ENCODE data around the gene HAUS8. TPM values are rescaled to one million over a fixed set of nuclear protein-coding genes. Genes with fewer than 3 reads are reported as not detected.

Gene HAUS8
- polyA plus RNA-seq, 2 donors: 7.8 to 9.3 TPM

DNA sequence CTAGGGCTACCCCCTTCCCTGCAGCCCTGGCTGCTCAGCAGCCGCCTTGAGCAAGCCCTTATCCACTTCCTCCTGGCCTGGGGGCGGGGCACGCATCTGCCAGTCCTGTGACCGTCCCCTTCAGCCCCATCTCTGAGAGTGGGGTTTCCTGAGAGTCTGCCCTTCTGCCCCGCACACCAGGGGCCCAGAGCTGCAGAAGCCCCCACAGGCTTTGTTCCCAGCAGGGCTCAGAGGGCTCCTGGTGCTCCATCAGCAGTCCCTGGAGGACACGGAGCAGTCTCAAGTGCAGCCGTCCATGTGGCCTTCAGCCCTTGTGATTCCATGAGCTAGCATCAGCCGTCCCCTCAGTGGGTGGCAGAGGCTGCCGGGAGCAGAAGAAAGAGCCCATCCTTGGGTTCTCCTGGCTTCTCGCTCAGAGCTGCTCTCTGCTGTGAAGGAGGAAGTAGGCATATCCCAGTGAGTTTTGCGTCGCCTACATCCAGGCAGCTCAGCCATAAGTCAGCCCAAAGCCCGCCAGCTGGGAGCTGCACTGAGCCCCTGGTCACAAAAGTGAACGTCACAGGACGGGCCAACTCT lies 16.6 kb upstream of the HAUS8 start:
- WGBS, 2 donors: 75 to 77% methylated on average over 15 of the region's 15 CpGs
- no peaks in the 10 kb centered on the region for H3K9me3 ChIP-seq (ENCODE audit: control insufficient read depth in 2 of 2, insufficient read depth in 1 of 2, low read depth in 1 of 2, low read length in 1 of 2)
- no peak overlapping the region for H3K27ac ChIP-seq (ENCODE audit: low read depth in 2 of 2, low read length in 1 of 2)
- no peak overlapping the region for H3K4me3 ChIP-seq (ENCODE audit: low read depth in 1 of 2, low read length in 2 of 2)
- H3K27me3 ChIP-seq (ENCODE audit: control insufficient read depth in 1 of 2, insufficient read depth in 2 of 2, low read length in 2 of 2): no peaks in the 10 kb centered on the region
- H3K4me1 ChIP-seq (ENCODE audit: control insufficient read depth in 2 of 2, insufficient read depth in 2 of 2, low read length in 1 of 2): peaks cover 2 to 5% of the 10 kb centered on the region in 2 donors
- no peaks in the 10 kb centered on the region for H3K36me3 ChIP-seq (ENCODE audit: control insufficient read depth in 2 of 2, insufficient read depth in 2 of 2, low read length in 1 of 2)

DNA sequence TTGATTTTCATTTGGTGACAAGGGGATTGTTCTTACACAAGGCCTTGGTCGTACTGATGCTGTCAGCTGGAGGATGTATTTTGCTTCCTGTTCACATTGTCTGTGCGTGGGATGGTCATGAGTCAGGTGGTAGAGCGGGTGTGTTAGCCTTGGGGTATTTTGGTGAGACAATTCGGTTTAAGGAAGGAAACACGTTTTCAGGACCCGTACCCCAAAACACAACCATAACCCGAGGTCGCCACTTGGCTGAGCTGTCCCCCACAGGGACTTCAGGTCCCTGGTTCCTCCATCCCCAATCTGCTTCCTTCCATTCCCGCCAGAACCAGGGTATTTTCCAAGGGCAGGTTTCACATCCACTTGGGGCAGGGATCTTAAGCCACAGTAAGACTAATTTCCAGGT lies 15.3 kb upstream of the HAUS8 start:
- no peak overlapping the region for H3K4me3 ChIP-seq (ENCODE audit: low read depth in 1 of 2, low read length in 2 of 2)
- WGBS, 2 donors: 71 to 78% methylated on average over 9 of the region's 9 CpGs
- H3K36me3 ChIP-seq (ENCODE audit: control insufficient read depth in 2 of 2, insufficient read depth in 2 of 2, low read length in 1 of 2): no peaks in the 10 kb centered on the region
- H3K9me3 ChIP-seq (ENCODE audit: control insufficient read depth in 2 of 2, insufficient read depth in 1 of 2, low read depth in 1 of 2, low read length in 1 of 2): no peaks in the 10 kb centered on the region
- H3K4me1 ChIP-seq (ENCODE audit: control insufficient read depth in 2 of 2, insufficient read depth in 2 of 2, low read length in 1 of 2): peaks cover 2 to 5% of the 10 kb centered on the region in 2 donors
- H3K27me3 ChIP-seq (ENCODE audit: control insufficient read depth in 1 of 2, insufficient read depth in 2 of 2, low read length in 2 of 2): no peaks in the 10 kb centered on the region
- no peak overlapping the region for H3K27ac ChIP-seq (ENCODE audit: low read depth in 2 of 2, low read length in 1 of 2)

DNA sequence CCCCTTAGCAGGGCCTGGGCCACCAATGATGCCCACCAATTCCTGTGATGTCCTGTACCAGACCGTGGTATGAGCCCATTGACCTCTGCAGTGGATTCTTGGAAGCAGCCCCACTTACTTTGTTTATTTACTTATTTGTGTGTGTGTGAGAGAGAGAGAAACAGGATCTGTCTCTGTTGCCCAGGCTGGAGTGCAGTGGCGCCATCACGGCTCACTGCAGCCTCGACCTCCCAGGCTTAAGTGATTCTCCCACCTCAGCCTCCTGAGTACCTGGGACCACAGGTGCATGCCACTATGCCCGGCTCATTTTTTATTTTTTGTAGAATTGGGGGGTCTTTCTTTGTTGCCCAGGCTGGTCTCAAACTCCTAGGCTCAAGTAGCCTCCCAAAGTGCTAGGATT lies 13.3 kb upstream of the HAUS8 start:
- H3K36me3 ChIP-seq (ENCODE audit: control insufficient read depth in 2 of 2, insufficient read depth in 2 of 2, low read length in 1 of 2): peaks cover 0 to 2% of the 10 kb centered on the region in 2 donors
- H3K9me3 ChIP-seq (ENCODE audit: control insufficient read depth in 2 of 2, insufficient read depth in 1 of 2, low read depth in 1 of 2, low read length in 1 of 2): no peaks in the 10 kb centered on the region
- H3K4me3 ChIP-seq (ENCODE audit: low read depth in 1 of 2, low read length in 2 of 2): no peak overlapping the region
- H3K27me3 ChIP-seq (ENCODE audit: control insufficient read depth in 1 of 2, insufficient read depth in 2 of 2, low read length in 2 of 2): no peaks in the 10 kb centered on the region
- 85 to 86% methylated on average over 5 of the region's 5 CpGs for WGBS, 2 donors
- H3K27ac ChIP-seq (ENCODE audit: low read depth in 2 of 2, low read length in 1 of 2): peak overlapping the region; percentile 22 to 46
- peaks cover 2 to 5% of the 10 kb centered on the region in 2 donors for H3K4me1 ChIP-seq (ENCODE audit: control insufficient read depth in 2 of 2, insufficient read depth in 2 of 2, low read length in 1 of 2)

DNA sequence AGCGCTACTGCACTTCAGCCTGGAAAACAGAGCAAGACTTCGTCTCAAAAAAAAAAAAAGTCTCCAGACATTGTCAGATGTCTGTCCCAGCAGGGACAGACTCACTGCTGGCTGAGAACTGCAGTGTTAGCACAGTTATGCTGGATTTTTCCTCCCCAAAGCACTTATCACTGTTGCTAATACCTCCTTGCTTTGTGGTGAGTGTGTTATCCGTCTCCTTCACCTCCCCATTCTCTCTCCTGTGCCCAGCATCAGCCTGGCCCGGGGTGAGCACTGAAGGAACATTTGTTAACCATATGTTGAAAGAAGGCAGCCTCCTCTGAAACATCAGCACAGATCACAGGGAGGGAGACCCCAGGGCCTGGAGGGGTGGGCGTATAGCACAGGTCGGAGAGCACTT lies 11.6 kb upstream of the HAUS8 start:
- H3K27ac ChIP-seq (ENCODE audit: low read depth in 2 of 2, low read length in 1 of 2): no peak overlapping the region
- WGBS, 2 donors: 80 to 82% methylated on average over 6 of the region's 6 CpGs

DNA sequence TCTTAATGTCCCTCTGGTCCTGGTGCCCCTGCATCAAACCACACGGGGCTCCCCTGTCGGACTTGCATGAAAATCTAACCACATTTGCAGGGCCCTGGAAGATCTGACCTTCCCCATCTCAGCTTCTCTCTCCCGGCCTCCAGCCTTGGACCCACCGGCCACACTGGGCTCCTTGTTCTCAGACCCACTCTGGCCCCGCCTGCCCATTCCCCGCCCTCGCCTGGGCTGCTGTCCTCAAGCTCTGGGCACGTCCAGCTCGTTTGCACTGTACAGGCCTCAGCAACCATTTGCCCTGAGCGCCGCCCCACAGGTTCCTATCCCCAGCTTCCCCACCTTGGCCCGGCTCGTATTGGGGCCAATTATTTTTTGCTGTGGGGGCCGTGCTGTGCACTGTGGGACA lies 10.9 kb upstream of the HAUS8 start:
- Histone ChIP-seq H3K27ac (ENCODE audit: low read depth in 2 of 2, low read length in 1 of 2) (no peak overlapping the region), H3K9me3 (ENCODE audit: control insufficient read depth in 2 of 2, insufficient read depth in 1 of 2, low read depth in 1 of 2, low read length in 1 of 2) (no peaks in the 10 kb centered on the region), H3K4me3 (ENCODE audit: low read depth in 1 of 2, low read length in 2 of 2) (no peak overlapping the region), H3K36me3 (ENCODE audit: control insufficient read depth in 2 of 2, insufficient read depth in 2 of 2, low read length in 1 of 2) (peaks cover 0 to 2% of the 10 kb centered on the region in 2 donors), H3K27me3 (ENCODE audit: control insufficient read depth in 1 of 2, insufficient read depth in 2 of 2, low read length in 2 of 2) (no peaks in the 10 kb centered on the region), H3K4me1 (ENCODE audit: control insufficient read depth in 2 of 2, insufficient read depth in 2 of 2, low read length in 1 of 2) (peaks cover 2 to 4% of the 10 kb centered on the region in 2 donors)
- WGBS, 2 donors: 84 to 85% methylated on average over 14 of the region's 14 CpGs

More for the DNA sequence above, 11.6 kb upstream of the HAUS8 start:
- peaks cover 2 to 4% of the 10 kb centered on the region in 2 donors for H3K4me1 ChIP-seq (ENCODE audit: control insufficient read depth in 2 of 2, insufficient read depth in 2 of 2, low read length in 1 of 2)
- H3K36me3 ChIP-seq (ENCODE audit: control insufficient read depth in 2 of 2, insufficient read depth in 2 of 2, low read length in 1 of 2): peaks cover 0 to 2% of the 10 kb centered on the region in 2 donors
- no peaks in the 10 kb centered on the region for H3K9me3 ChIP-seq (ENCODE audit: control insufficient read depth in 2 of 2, insufficient read depth in 1 of 2, low read depth in 1 of 2, low read length in 1 of 2)
- H3K27me3 ChIP-seq (ENCODE audit: control insufficient read depth in 1 of 2, insufficient read depth in 2 of 2, low read length in 2 of 2): no peaks in the 10 kb centered on the region
- no peak overlapping the region for H3K4me3 ChIP-seq (ENCODE audit: low read depth in 1 of 2, low read length in 2 of 2)

DNA sequence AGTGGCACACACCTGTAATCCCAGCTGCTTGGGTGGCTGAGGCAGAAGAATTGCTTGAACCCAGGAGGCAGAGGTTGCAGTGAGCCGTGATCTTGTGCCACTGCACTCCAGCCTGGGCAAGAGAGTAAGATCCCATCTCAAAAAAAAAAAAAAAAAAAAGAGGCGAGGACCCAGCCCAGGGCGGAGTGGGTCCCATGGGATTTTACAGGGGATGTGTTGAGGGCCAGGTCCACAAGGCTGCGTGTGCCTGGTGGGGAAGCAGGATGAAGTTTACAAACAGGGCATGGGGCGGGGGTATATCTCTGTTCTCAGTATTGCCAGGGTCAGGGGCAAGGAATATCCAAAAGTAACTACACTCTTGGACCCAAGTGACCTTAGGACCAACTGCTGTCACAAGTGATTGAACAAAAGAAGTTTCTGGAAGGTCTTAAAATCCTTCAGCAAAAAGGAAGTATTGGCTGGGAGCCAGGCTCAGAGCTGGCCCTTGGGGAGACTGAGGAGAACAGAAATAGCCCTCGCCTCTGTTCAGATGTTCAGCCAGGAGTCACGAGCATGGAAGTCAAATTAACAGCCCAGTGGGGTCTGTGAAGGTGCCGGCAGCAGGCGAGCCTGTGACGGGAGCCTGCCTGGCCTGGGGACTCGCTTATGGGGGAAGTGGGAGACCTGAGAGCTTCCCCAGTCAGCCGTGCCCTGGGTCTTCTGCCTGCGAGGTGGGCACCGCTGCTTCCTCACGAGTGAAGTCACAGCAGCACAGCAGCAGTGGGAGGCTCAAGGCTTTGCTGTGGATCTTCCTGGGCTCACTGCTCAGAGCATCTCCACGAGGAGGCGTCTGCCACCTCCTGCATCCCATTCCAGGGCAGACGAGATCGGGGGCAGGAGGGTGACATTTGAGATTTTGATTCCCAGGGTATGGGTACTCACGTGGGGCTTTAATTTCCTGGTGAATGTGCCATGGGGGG lies 6.7 kb upstream of the HAUS8 start:
- Histone ChIP-seq H3K4me1 (ENCODE audit: control insufficient read depth in 2 of 2, insufficient read depth in 2 of 2, low read length in 1 of 2) (peaks cover 4 to 13% of the 10 kb centered on the region in 2 donors), H3K4me3 (ENCODE audit: low read depth in 1 of 2, low read length in 2 of 2) (no peak overlapping the region), H3K9me3 (ENCODE audit: control insufficient read depth in 2 of 2, insufficient read depth in 1 of 2, low read depth in 1 of 2, low read length in 1 of 2) (no peaks in the 10 kb centered on the region), H3K27ac (ENCODE audit: low read depth in 2 of 2, low read length in 1 of 2) (peak overlapping the region; percentile 5 to 11), H3K36me3 (ENCODE audit: control insufficient read depth in 2 of 2, insufficient read depth in 2 of 2, low read length in 1 of 2) (peaks cover 0 to 2% of the 10 kb centered on the region in 2 donors), H3K27me3 (ENCODE audit: control insufficient read depth in 1 of 2, insufficient read depth in 2 of 2, low read length in 2 of 2) (no peaks in the 10 kb centered on the region)
- WGBS, 2 donors: 69 to 77% methylated on average over 20 of the region's 20 CpGs

DNA sequence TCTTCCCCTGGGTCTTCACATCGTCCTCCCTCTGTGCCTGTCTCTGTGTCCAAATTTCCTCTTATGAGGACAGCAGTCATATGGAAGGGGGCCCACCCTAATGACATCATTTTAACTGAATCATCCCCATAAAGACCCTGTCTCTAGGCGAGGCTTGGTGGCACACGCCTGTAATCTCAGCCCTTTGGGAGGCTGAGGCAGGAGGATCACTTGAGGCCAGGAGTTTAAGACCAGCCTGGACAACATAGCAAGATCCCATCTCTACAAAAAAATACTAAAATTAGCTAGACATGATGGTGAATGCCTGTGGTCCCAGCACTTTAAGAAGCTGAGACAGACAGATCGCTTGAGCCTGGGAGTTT lies 5.2 kb upstream of the HAUS8 start:
- peak overlapping the region; percentile 92 to 97 for H3K27ac ChIP-seq (ENCODE audit: low read depth in 2 of 2, low read length in 1 of 2)
- H3K9me3 ChIP-seq (ENCODE audit: control insufficient read depth in 2 of 2, insufficient read depth in 1 of 2, low read depth in 1 of 2, low read length in 1 of 2): no peaks in the 10 kb centered on the region
- peaks cover 0 to 2% of the 10 kb centered on the region in 2 donors for H3K36me3 ChIP-seq (ENCODE audit: control insufficient read depth in 2 of 2, insufficient read depth in 2 of 2, low read length in 1 of 2)
- H3K4me3 ChIP-seq (ENCODE audit: low read depth in 1 of 2, low read length in 2 of 2): no peak overlapping the region
- H3K4me1 ChIP-seq (ENCODE audit: control insufficient read depth in 2 of 2, insufficient read depth in 2 of 2, low read length in 1 of 2): peaks cover 4 to 16% of the 10 kb centered on the region in 2 donors
- no peaks in the 10 kb centered on the region for H3K27me3 ChIP-seq (ENCODE audit: control insufficient read depth in 1 of 2, insufficient read depth in 2 of 2, low read length in 2 of 2)
- 72 to 90% methylated on average over 4 of the region's 4 CpGs for WGBS, 2 donors

DNA sequence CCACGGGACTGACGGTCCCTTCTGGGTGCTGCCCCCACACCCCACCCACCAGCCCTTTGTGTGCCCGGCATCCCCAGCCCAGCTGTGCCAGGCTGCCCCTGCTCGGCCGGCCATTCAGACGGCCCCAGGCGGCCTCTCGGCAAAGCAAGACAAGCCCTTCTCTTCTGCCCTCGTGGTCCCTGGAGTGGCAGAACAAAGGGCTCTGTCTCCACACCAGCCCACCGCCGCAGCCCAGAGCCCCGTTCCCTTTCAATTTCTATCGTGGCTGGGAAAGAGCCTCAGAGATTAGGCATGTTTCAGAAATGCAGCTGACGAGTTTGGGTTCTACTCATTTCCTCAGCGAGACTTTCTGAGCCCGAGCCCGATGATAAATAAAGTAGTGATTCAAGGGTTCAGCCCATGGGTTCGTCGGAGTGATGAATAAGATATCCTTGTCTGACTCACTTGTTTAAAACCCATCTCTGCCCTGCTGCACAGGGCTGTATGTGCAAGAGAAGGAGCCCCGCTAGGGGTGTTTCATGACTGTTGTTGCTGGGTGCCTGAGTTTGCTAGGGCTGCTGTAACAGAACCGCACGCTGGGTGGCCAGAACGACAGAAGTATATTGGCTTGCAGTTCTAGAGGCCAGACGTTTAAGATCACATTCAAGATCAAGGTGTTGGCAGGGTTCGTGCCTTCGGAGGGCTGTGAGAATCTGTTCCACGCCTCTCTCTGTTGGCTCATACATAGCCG lies 4.6 kb upstream of the HAUS8 start:
- Histone ChIP-seq H3K27me3 (ENCODE audit: control insufficient read depth in 1 of 2, insufficient read depth in 2 of 2, low read length in 2 of 2) (no peaks in the 10 kb centered on the region), H3K27ac (ENCODE audit: low read depth in 2 of 2, low read length in 1 of 2) (peak overlapping the region; percentile 92 to 97), H3K36me3 (ENCODE audit: control insufficient read depth in 2 of 2, insufficient read depth in 2 of 2, low read length in 1 of 2) (no peaks in the 10 kb centered on the region), H3K4me1 (ENCODE audit: control insufficient read depth in 2 of 2, insufficient read depth in 2 of 2, low read length in 1 of 2) (peaks cover 4 to 16% of the 10 kb centered on the region in 2 donors), H3K9me3 (ENCODE audit: control insufficient read depth in 2 of 2, insufficient read depth in 1 of 2, low read depth in 1 of 2, low read length in 1 of 2) (no peaks in the 10 kb centered on the region), H3K4me3 (ENCODE audit: low read depth in 1 of 2, low read length in 2 of 2) (peak overlapping the region; percentile 24 to 43)
- 32 to 41% methylated on average over 28 of the region's 28 CpGs for WGBS, 2 donors

DNA sequence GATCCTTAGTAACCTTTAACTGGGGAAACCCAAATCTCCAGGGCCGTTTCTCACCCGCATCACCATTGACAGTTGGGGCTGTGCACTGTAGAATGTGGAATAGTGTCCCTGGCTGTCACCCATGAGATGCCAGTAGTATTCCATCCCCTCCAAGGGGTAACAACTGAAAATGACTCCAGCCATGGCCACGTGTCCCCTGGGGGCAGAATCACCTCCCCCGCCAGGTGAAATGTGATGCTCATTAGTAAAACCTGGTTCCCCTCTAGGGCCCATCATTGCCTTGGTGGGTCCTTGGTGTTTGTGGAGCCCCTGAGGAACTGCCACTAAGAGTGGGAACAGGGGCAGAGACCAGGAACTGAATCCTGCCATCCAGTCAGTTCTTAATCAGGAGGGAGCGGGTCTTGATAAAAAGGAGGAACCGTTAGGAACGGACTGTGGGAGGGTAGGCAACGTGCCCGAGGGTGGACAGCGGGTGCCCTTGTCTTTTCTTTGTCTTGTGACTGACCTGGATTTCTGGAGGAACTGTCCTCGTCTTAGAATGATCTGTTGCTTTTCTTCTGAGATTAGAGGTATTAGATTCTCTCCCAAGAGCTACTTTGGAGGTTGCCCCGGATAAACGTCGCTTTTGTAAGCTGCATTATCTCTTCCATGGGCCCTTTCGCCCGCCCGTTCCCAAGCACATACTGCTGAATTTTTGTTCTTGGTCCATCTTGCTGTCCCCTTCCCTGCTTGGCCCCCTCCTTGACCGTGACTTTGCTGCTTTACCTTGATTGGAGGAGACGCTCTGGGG lies 3.9 kb upstream of the HAUS8 start:
- peak overlapping the region; percentile 24 to 43 for H3K4me3 ChIP-seq (ENCODE audit: low read depth in 1 of 2, low read length in 2 of 2)
- no peaks in the 10 kb centered on the region for H3K9me3 ChIP-seq (ENCODE audit: control insufficient read depth in 2 of 2, insufficient read depth in 1 of 2, low read depth in 1 of 2, low read length in 1 of 2)
- no peaks in the 10 kb centered on the region for H3K36me3 ChIP-seq (ENCODE audit: control insufficient read depth in 2 of 2, insufficient read depth in 2 of 2, low read length in 1 of 2)
- peaks cover 7 to 19% of the 10 kb centered on the region in 2 donors for H3K4me1 ChIP-seq (ENCODE audit: control insufficient read depth in 2 of 2, insufficient read depth in 2 of 2, low read length in 1 of 2)
- H3K27ac ChIP-seq (ENCODE audit: low read depth in 2 of 2, low read length in 1 of 2): peak overlapping the region; percentile 92 to 97
- H3K27me3 ChIP-seq (ENCODE audit: control insufficient read depth in 1 of 2, insufficient read depth in 2 of 2, low read length in 2 of 2): no peaks in the 10 kb centered on the region
- WGBS, 2 donors: 65 to 69% methylated on average over 19 of the region's 19 CpGs
